ENCODE results near the gene FSTL5.

FSTL5 gene

DNA sequence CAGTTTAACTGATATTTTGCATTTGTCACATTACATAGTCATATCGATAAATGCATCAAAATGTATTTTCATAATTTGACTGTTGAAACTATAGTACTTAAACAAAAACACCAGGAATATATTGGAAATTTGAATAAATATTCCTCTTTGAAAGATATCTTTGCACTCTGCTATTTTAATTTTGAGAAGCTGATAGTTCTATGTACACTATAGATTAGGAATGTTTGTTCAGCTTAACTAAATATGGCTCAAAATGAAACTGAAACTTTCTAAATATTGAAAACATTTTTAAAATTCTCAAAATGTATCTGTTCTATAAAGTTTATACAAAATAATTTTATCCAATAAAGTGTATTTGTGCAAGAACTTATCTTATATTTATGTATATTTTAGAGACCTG is 510.1 kb downstream of the FSTL5 start:
- TF ChIP-seq CTCF (IDR thresholded peaks at IDR 0.05), result no peak
- no peak for TF ChIP-seq ZFX (IDR thresholded peaks at IDR 0.05; ENCODE audit: borderline replicate concordance)

GRCh38 chr4:161651586-161651985 is 512.2 kb downstream of the FSTL5 start:
- H3K27ac ChIP-seq, result no peak overlapping the region
- no peak for TF ChIP-seq ZFX (IDR thresholded peaks at IDR 0.05; ENCODE audit: borderline replicate concordance)

More for the DNA sequence above, 510.1 kb downstream of the FSTL5 start:
- H3K27ac ChIP-seq, result no peak overlapping the region

DNA sequence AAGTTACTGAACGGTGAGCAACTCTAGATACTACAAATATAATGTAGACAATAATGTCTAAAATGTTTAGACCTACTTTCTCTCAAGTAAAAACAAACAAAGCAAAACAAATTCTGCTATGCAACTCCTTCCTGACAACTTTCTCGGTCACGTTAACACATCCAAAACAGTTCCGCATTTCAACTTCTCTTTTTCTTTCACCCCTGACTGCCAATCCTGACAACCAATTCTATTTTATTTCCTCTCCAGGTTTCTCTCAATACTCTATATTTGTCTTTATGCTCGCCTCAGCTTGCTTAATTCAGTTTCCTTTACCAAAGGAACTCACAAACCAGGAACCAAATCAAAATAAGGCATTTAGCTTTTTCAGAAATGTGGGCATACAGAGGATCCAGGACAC is 513.0 kb downstream of the FSTL5 start:
- no peak overlapping the region for H3K27ac ChIP-seq
- no peak for TF ChIP-seq ZFX (IDR thresholded peaks at IDR 0.05; ENCODE audit: borderline replicate concordance)
- TF ChIP-seq CTCF (IDR thresholded peaks at IDR 0.05), result no peak

DNA sequence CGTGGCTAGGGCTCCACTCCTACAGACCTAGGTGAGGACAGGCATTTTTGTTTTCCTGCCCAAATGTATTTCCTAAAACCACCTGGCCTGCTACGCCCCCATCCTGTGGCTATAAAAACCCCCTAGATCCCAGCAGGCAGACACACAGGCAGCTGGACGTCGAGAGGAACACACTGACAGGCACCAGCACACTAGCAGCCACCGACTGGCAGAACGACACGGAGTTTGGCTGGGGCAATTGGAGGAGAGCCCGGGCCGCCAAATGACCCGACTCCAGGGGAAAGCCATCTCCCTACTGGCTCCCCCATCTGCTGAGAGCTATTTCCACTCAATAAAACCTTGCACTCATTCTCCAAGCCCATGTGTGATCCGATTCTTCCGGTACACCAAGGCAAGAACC is 516.0 kb downstream of the FSTL5 start:
- no peak overlapping the region for H3K27ac ChIP-seq
- no peak for TF ChIP-seq CTCF (IDR thresholded peaks at IDR 0.05)

- H3K27ac ChIP-seq, result no peak overlapping the region
- TF ChIP-seq ZFX (IDR thresholded peaks at IDR 0.05; ENCODE audit: borderline replicate concordance) (no peak), CTCF (IDR thresholded peaks at IDR 0.05) (peak; percentile 64)
Measured at GRCh38 chr4:161642708-161643107, 521.1 kb downstream of the FSTL5 start.

DNA sequence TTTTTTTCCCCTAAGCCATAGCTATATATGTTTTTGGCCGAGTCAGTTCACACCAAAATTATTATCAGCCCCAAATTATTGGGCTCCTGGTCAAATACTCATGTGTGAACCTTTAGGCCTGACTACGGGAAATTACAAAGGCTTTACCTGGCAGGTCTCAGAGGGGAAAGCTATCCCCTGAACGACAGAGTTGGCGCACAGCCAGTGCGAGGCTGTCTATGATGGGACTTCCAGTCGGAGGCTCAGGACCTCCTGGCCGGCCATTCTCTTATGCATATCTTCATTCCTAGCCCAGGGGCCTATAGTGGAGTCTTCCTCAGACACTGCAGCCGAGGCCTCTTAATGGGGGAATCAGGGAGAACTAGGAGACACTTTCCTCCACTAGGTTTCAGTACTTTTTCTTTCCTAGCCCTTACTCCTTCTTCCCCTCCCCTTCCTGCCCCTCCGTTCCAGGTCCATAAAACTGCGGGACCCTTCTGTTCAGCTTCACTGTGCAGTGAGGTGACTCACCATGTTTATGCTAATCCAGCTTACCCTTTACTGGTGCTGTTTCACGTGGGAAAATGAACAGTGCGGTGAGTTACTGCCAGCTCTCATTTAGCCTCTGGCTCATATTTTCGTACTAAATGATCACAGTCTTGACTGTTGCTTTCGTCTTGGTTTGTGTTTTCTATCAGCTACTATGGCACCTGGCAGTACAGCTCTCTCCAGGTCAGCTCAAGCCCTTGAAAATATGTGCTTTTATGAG is 533.9 kb downstream of the FSTL5 start:
- TF ChIP-seq ZFX (IDR thresholded peaks at IDR 0.05; ENCODE audit: borderline replicate concordance) (no peak), CTCF (IDR thresholded peaks at IDR 0.05) (no peak)
- no peak overlapping the region for H3K27ac ChIP-seq

DNA sequence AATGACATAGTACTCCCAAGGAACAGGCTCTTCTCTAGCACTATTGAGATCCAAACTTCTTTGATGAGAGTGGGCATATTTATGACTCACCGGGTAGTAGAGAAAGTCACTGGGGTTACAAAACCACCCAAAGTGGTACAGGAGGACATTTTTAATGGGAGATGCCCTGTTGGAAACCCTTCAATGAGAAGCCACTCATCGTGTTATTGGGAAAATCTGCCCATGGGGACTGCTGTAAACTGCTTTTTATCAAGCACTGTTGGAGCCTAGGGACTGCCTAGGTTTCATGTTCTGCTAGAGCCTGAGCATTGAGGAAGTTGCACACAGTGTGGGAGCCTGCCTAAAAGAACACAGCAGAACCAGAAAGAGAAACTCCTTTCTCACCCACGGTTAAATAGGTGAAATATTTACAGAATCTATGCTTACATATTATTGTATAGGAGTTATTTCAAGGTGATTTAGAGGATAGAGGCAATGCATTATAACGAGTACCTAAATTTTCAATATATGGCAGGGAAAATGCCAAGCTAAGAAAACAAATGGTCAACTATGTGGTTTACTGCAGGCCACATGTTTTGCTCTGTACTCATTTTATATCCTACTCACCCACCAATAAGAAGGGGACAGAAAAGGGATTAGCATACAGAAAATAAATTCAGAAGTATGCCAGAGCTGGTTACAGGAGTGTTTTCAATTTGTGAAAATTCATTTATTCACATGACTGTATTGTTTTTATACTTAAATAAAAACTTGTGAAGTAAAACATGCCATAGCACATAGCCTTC is 559.1 kb downstream of the FSTL5 start:
- no peak overlapping the region for H3K27ac ChIP-seq
- TF ChIP-seq CTCF (IDR thresholded peaks at IDR 0.05) (no peak), ZFX (IDR thresholded peaks at IDR 0.05; ENCODE audit: borderline replicate concordance) (no peak)
